Measurements from ENCODE around the gene LHX6.

- TF ChIP-seq CTCF (IDR thresholded peaks at IDR 0.05) (no peak), POLR2A (IDR thresholded peaks at IDR 0.05) (no peak), POLR2AphosphoS5 (IDR thresholded peaks at IDR 0.05) (no peak)
These were observed 27.4 kb upstream of the LHX6 start for GRCh38 chr9:122256206-122256605.
